ENCODE results near the gene RHOB. TPM values are rescaled to one million over a fixed set of nuclear protein-coding genes. Genes with fewer than 3 reads are reported as not detected.
A peak's percentile ranks its signal among the peaks of the same experiment; 100 is the strongest.
"Not testable (repeated sequence)": the region's sequence is repeated elsewhere in the genome, so short reads cannot be mapped to it uniquely, and the experiment has no call there.

Gene RHOB
- total RNA-seq, 1 donor from 2014 or later: 291 TPM

DNA sequence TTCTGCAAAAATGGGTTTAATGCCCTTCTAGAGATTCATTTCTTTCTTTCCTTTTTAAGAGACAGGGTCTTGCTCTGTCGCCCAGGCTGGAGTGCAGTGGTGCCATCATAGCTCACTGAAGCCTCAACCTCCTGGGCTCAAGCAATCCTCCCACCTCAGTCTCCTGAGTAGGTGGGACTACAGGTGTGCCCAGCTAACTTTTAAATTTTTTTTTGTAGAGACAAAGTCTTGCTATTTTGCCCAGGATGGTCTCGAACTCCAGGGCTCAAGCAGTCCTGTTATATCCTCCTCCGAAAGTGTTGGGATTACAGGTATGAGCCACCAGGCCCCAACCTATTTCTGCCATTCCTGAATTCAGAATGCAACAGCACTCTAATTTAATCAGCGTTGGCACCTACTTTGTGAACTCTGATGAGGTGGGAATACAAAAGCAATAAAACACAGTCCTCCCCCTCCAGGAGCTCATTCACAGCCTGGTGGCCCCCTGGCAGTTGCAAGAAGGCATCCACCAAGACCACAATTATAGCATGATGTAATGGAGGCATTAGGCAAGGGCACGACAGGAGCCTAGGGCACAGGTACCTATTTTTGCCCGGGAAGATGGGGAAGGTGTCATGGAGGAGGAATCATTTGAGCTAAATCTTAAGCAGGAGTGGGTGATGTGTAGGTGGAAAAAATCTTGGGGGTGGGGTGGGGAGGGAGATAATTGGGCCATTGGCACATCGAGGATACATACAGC is 5.1 kb downstream of the RHOB start:
- peak in 1 of 2 donors; percentile 81 for DNase-seq (ENCODE audit: low read depth in 2 of 2)

GRCh38 chr2:20452551-20452950 is 5.7 kb downstream of the RHOB start:
- DNase-seq (ENCODE audit: low read depth in 2 of 2): peak in 1 of 2 donors; percentile 90

DNA sequence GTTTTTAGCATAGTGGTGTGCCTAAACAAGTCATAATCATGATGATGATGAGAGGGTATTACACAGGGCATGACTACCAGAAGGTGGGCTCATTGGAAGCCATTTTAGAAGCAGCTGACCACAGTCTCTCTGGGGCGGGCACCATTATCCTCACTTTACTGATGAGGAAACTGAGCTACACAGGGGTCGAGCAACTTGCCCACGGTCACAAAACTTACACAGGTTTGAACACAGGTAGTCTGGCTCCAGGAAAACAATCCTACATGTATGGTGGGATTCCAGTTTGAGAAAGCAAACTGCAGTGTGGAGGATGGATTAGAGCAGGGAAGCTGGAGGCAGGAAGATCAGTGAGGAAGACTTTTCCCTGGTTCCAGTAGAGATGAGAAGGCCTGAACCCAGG is 6.2 kb downstream of the RHOB start:
- DNase-seq (ENCODE audit: low read depth in 2 of 2): peak in 1 of 2 donors; percentile 33

GRCh38 chr2:20454036-20454981 is 7.4 kb downstream of the RHOB start:
- DNase-seq (ENCODE audit: low read depth in 2 of 2): peak in 1 of 2 donors; percentile 18

- no peak for DNase-seq (ENCODE audit: low read depth in 2 of 2)
Observed at GRCh38 chr2:20455076-20455587, 8.3 kb downstream of the RHOB start.

DNA sequence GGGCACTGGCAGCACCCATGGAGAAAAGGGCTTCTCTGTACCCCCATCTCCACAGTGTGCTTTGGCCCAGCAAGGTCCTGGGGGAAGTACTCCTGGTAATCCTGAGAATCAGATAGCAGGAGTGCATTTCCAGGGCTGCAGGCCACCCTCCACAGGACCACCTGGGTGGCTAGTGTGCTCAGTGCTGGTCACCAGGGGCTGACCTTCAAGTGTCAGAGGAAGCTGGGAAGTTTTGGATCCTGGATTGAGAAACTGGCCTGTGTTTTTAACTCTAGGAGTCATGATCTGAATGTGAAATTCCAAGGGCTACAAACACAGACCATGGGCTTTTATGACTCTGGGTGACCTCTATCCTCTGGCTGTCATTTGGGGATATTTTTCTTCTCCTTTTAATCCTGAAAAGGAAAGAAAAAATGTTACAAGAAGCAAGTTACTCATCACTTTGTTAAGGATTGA is 9.3 kb downstream of the RHOB start:
- no peak for DNase-seq (ENCODE audit: low read depth in 2 of 2)

- DNase-seq (ENCODE audit: low read depth in 2 of 2): no peak
Observed at GRCh38 chr2:20456636-20457426, 10.0 kb downstream of the RHOB start.

- no peak for DNase-seq (ENCODE audit: low read depth in 2 of 2)
Observed at GRCh38 chr2:20457661-20458630, 11.1 kb downstream of the RHOB start.

GRCh38 chr2:20458737-20459484 is 12.0 kb downstream of the RHOB start:
- DNase-seq (ENCODE audit: low read depth in 2 of 2): not testable (repeated sequence)

GRCh38 chr2:20465716-20466394 is 19.0 kb downstream of the RHOB start:
- no peak for DNase-seq (ENCODE audit: low read depth in 2 of 2)

DNA sequence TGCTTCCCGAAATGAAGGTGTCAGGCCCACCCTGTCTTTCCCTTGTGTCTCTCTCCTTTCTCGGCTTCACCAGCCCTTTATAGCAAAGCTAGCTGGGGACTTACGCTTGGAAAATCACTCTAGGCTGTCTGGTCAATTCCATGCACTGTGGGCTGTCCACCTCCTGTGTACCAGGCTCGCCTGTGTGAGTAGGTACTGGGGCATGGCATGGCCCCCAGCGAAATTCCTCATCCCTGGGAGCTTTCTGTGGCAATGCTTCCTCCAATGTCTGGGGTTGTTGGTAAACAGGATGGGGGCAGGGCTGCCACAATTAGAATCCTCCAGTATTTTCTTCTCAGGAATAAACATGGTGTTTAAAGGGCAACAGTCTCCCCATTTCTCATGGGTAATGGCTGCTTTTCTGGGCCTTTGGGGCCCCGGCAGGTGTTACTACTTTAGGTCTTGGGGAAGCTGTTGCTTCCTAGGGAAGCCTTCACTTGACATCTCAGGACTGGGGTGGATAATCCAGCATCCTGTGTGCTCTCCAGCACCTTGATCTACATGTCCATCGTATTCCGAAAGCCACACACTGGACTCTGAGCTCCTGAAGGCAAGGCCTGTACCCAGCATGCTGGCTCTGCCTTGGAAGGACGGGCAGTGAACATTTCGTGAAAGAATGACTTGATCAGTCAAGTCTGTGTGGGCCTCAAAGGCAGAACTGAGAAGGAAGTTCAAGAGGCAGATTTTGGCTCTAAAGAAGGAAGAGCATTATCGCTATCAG is 21.1 kb downstream of the RHOB start:
- DNase-seq (ENCODE audit: low read depth in 2 of 2): no peak

DNA sequence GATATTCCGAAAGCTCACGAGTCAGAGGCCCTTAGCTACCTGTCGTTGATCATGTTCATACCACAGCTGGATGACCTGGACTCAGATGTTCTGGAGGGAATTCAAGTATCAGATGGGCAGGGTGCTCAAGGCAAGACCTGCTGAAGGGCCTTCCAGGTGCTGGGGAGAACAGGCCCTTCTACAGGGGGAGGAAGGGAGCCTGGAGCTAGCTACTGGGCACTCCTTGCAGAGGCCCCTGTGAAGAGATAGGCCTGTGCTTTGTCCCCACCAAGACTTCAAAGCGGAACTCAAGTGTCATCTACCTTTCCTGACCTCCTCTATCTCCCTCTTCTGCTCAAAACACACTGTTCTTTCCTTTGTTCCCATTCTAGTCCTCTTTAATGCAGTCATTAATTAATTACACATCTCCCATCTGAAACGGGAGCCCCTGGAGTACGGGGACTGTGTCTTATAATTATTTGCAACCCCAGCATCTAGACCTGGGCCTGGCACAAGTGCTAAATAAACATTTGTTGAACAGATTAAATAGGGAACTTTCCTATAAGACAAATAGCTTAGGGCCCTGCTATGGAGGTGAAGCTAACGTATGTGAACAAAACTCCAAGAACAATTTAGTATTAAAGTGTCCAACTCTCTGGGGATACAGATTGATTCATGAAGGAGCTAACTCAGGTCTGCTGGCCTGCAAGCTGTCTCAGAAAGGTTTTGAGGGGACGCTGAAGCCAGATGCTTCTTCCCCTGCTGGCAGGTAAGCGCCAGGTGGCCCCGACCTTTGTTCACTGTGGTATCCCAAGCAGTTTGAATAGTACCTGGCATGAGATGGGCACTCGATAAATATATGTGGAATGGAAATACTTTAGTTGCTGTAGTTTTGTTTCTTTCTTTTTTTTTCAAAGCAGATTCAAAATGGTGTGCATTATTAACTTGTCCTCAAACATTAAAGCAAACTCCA is 22.0 kb downstream of the RHOB start:
- DNase-seq (ENCODE audit: low read depth in 2 of 2): no peak

- DNase-seq (ENCODE audit: low read depth in 2 of 2): no peak
Observed at GRCh38 chr2:20469595-20469994, 22.7 kb downstream of the RHOB start.

GRCh38 chr2:20470211-20470610 is 23.3 kb downstream of the RHOB start:
- DNase-seq (ENCODE audit: low read depth in 2 of 2): no peak

DNA sequence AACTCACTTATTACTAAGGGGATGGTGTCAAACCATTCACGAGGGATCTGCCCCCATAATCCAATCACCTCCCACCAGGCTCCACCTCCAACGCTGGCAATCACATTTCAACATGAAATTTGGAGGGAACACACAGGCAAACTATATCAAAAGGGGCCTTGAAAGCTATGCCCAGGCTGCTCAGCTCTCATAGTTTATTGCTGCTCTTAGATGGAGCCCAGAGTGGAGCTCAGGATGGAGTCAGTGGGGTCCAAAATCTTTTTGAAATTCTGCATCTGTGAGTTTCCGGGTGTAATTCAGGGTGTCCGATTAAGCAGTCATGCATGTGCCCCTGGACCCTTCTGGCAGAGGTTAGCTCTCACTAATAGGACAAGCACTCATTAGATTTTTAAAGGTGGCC is 24.3 kb downstream of the RHOB start:
- DNase-seq (ENCODE audit: low read depth in 2 of 2): no peak

DNA sequence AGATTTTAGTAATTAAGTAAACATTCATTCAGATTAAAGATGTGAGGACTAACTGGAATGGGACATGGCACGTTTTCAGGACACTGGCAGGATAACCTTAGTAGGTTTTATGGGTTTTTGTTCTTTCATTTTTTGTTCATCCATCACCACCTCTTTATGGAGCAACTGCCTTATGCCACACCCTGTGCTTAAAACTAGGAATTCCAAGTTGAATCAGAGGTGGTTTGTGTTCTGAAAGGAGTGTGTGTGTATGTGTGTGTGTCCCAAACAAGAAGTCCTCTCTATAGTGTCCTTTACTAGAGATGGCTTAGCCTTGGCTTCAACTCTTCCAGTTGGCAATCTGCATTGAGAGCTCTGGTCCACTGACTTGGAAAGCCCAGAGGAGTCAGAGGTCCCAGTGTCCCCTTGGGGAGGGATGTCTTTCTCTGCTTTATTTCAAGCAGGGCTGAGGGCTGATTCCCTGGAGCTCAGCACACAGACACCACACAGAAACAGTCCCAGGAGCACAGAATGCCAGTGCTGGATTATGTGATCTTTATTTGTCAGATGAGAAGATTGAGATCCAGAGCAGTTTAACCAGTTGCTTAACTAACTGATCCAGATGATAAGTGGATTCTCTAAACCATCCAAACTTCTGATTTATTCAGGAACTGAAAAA is 25.2 kb downstream of the RHOB start:
- no peak for DNase-seq (ENCODE audit: low read depth in 2 of 2)

Measured in dermis microvascular lymphatic vessel endothelial cell (primary cell).